ENCODE results near the gene RND1. TPM values are rescaled to one million over a fixed set of nuclear protein-coding genes. Genes with fewer than 3 reads are reported as not detected.

The RND1 gene
- total and polyA plus RNA-seq, 2 of the 8 experiments (the other 6 are each of a cell fraction or from before 2014, with no cell fraction given), result 15.8 to 17.1 TPM

- POLR2A ChIA-PET (ENCODE audit: partially characterized antibody), result interaction anchor here (0.6 to 23.7 kb wide), 3 partner anchors 10 to 239 kb away, joined by 3 to 651 read pairs (median 4); partner anchors contain the start of genes DDX23 and RND1
- no peak overlapping the region for H4K8ac ChIP-seq (ENCODE audit: extremely low read depth, insufficient read depth, low read length)
- no peak overlapping the region for H3K27ac ChIP-seq (ENCODE audit: low read depth, low read length)
- no peaks in the 10 kb centered on the region; the same call in 1 of the 2 replicates for H3K23me2 ChIP-seq (ENCODE audit: low read depth, low read length)
- H3K18ac ChIP-seq (ENCODE audit: extremely low read depth, low read length), result no peak overlapping the region
- H4K20me1 ChIP-seq (replicated peaks in 1 of 2; ENCODE audit: control insufficient read depth in 1 of 2, insufficient read depth in 2 of 2, low read length in 2 of 2), result no peaks in the 10 kb centered on the region
- H3K4ac ChIP-seq (replicated peaks; ENCODE audit: insufficient read length, low read depth, low read length), result no peak overlapping the region
- no peak overlapping the region for H2BK120ac ChIP-seq (replicated peaks; ENCODE audit: low read depth, low read length)
- H4K5ac ChIP-seq (ENCODE audit: insufficient read length, low read depth, low read length), result no peak overlapping the region
- H2BK15ac ChIP-seq (ENCODE audit: low read length), result no peak overlapping the region
- no peak overlapping the region for H2AK5ac ChIP-seq (ENCODE audit: low read depth, low read length)
- H2BK12ac ChIP-seq (ENCODE audit: low read depth, low read length), result no peak overlapping the region
- FAIRE-seq, result no peak
- H3K23ac ChIP-seq (ENCODE audit: insufficient read length), result no peak overlapping the region
- no peaks in the 10 kb centered on the region for H3K79me1 ChIP-seq (ENCODE audit: low read depth, low read length)
- H3K4me2 ChIP-seq (ENCODE audit: insufficient read depth in 1 of 2, low read depth in 2 of 2, low read length in 2 of 2), result no peak overlapping the region; a peak in 1 of 4 replicates
- H3K79me2 ChIP-seq (ENCODE audit: control insufficient read depth in 1 of 2, insufficient read depth in 2 of 2, low read length in 2 of 2), result no peaks in the 10 kb centered on the region
- H3K36me3 ChIP-seq (ENCODE audit: control insufficient read depth in 2 of 4, insufficient read depth in 4 of 4, low read length in 3 of 4), result no peaks in the 10 kb centered on the region
- no peak overlapping the region for H3K56ac ChIP-seq (replicated peaks; ENCODE audit: insufficient read length, low read depth, low read length)
- TF ChIP-seq TEAD4 (IDR thresholded peaks at IDR 0.05; ENCODE audit: low read depth, low read length), result no peak
- TF ChIP-seq ASH2L (IDR thresholded peaks at IDR 0.05; ENCODE audit: low read length), result no peak
- no peak for TF ChIP-seq SRF (IDR thresholded peaks at IDR 0.05; ENCODE audit: low read depth, low read length)
- H3K9ac ChIP-seq (replicated peaks in 1 of 4; ENCODE audit: extremely low read depth in 1 of 4, low read depth in 3 of 4, low read length in 3 of 4), result no peak overlapping the region
- no peak overlapping the region for H3K14ac ChIP-seq (ENCODE audit: insufficient read length)
- no peak overlapping the region for H4K91ac ChIP-seq (replicated peaks; ENCODE audit: insufficient read length, low read length)
- H3K4me3 ChIP-seq (ENCODE audit: extremely low read depth in 1 of 4, insufficient read depth in 2 of 4, low read depth in 3 of 4, low read length in 4 of 4), result no peak overlapping the region
- H2BK5ac ChIP-seq (ENCODE audit: low read depth, low read length), result no peak overlapping the region
- 80% methylated on average over 3 of the region's 3 CpGs; no CpG with 5 or more reads in 1 of the 2 experiments for WGBS, 2 experiments (ENCODE audit: extremely low coverage in 1 of 2, insufficient coverage in 1 of 2, insufficient read length in 1 of 2, insufficient replicate concordance in 2 of 2, low coverage in 1 of 2, low lambda C conversion rate in 2 of 2, missing lambda C conversion rate in 1 of 2)
- no peaks in the 10 kb centered on the region for H3K9me3 ChIP-seq (ENCODE audit: insufficient read depth in 2 of 2, low read depth in 1 of 2, low read length in 1 of 2)
- H2BK20ac ChIP-seq (ENCODE audit: low read length), result no peak overlapping the region
- DNase-seq (ENCODE audit: low read depth in 1 of 2, low spot score in 2 of 2), result no peak
- CTCF ChIA-PET (ENCODE audit: partially characterized antibody), result interaction anchor here (0.7 to 20.7 kb wide), 26 partner anchors 7 to 109 kb away, joined by 3 to 678 read pairs (median 7); partner anchors contain the start of genes DDX23 and RND1
- 0 out of 7 replicates have a peak, but pooled peaks cover 0 to 6% (median 2%) of the 10 kb centered on the region in 4 experiments for H3K4me1 ChIP-seq (replicated peaks in 1 of 4; ENCODE audit: control insufficient read depth in 3 of 4, insufficient read depth in 4 of 4, low read length in 3 of 4)
- no peak overlapping the region for H2AFZ ChIP-seq (ENCODE audit: low read length)
- H3K27me3 ChIP-seq (replicated peaks in 1 of 4; ENCODE audit: control insufficient read depth in 3 of 4, extremely low read depth in 1 of 4, insufficient read depth in 3 of 4, low read length in 3 of 4), result no peaks in the 10 kb centered on the region; a peak in 2 of 7 replicates
These were observed 24.0 kb upstream of the RND1 start for GRCh38 chr12:48889679-48890078.
